Retinal pigment epithelial cell (primary cell): Measurements from ENCODE around the gene CILP.

Experiments used
- DNase-seq: peaks from one replicate; pipeline ENCODE4 v3.0.0-alpha.2; 2010; ENCODE audit warnings: low read depth
- H3K4me3 ChIP-seq: 2 replicates; pipeline ENCODE4 v1.5.1; 2011; ENCODE audit warnings: mild to moderate bottlenecking, low read length, control low read depth, moderate library complexity
- TF ChIP-seq, protein P1 (sequence below): conservative IDR thresholded peaks from 2 replicates; pipeline ENCODE4 v1.5.1; 2011; ENCODE audit warnings: low read depth, low read length, control low read depth, inconsistent platforms

CILP gene

DNA sequence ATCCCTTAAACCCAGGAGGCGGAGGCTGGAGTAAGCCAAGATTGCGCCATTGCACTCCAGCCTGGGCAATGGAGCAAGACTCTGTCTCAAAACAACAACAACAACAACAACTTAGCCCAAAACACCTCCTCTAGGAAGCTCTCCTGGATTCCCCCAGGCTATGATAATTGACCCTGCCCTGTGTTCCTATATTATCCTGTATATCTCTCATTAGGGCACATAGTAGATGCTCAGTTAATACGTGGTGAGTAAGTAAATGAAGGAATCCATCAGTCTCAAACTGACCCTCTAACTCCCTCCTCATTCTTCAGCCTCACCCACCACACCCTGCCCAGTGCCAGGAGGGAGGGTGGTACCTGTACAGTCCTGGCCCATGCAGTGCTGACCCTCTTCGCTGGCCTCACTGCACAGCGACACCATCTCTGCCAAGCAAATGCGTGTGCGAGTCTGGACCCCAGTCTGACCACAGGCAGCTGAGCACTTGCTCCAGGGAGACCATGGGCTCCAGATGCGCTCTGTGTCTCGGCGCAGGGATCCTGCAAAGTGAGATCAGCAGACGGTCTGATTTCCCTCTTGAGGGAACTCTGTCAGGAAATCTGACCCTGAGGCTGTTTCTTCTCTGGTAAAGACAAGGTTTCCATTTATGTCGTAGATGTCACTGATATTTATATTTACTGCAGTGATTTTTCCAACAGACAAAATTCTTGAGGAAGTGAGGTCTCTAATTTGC is 6.2 kb downstream of the CILP start:
- TF ChIP-seq, protein P1, sequence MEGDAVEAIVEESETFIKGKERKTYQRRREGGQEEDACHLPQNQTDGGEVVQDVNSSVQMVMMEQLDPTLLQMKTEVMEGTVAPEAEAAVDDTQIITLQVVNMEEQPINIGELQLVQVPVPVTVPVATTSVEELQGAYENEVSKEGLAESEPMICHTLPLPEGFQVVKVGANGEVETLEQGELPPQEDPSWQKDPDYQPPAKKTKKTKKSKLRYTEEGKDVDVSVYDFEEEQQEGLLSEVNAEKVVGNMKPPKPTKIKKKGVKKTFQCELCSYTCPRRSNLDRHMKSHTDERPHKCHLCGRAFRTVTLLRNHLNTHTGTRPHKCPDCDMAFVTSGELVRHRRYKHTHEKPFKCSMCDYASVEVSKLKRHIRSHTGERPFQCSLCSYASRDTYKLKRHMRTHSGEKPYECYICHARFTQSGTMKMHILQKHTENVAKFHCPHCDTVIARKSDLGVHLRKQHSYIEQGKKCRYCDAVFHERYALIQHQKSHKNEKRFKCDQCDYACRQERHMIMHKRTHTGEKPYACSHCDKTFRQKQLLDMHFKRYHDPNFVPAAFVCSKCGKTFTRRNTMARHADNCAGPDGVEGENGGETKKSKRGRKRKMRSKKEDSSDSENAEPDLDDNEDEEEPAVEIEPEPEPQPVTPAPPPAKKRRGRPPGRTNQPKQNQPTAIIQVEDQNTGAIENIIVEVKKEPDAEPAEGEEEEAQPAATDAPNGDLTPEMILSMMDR = no peak
- no peak overlapping the region for H3K4me3 ChIP-seq
- no peak for DNase-seq

DNA sequence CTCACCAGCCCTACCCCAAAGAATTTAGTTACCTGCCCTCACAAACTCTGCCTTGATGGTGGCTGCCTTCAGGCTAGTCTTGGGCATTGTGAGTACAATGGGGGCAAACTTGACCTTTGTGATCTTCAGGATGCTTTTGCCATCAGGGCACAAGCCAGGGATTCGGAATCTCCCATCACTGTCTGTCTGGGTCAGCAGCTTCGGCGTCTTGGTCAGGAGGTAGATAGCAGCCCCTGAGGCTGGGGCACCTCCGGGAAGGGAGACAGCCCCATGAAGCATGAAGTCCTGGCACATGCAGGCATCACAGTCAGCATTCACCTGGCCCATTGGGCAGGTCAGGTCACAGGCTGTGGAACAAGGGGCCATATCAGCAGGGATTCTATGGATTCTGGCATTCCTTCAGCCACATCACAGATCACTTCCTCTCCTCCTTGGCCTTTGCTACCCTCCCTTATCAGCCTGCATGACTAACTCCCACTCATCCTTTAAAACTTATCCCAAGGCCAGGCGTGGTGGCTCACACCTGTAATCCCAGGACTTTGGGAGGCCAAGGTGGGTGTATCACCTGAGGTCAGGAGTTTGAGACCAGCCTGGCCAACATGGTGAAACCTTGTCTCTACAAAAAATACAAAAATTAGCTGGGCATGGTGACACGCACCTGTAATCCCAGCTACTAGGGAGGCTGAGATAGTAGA is 6.9 kb downstream of the CILP start:
- DNase-seq = no peak
- TF ChIP-seq, protein P1 = no peak
- H3K4me3 ChIP-seq = no peak overlapping the region

DNA sequence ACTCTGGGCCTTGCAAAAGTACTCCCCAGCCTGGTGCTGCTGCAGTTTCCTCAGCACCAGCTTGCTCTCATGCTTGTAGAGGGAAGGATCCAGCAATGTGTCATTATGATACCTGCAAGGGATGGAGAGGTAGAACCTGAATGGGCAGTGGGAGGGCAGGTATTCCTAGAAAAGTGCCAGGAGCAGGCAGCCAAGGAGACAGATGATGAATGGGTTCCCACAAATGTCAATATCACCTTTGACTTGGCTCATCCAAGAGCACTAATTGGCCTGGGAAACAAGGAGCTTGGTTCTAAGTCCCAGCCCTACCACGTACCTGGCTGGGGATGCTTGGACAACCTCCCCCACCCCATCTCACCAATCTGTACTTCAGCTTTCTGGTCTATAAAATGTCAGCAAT is 9.4 kb downstream of the CILP start:
- H3K4me3 ChIP-seq = no peak overlapping the region
- no peak for DNase-seq
- TF ChIP-seq, protein P1 = no peak

DNA sequence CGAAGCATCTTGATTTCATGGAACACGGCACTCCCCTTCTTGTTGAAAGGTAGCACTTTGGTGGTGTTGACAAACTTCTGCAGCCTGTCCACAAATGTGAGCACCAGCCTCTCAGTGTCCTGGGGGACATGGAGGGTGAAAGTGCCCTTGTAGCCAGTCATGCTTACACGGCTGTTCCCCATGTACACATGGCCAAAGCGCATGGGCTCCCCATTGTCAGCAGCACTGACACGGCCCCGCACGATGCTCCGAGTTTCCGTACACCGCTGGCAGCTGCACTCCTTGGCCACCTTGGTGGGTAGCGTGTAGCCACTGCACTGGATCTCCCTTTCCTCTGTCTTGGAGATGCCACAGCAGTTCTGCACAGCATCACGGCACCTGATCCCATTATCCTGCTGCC is 12.7 kb downstream of the CILP start:
- H3K4me3 ChIP-seq = no peak overlapping the region
- TF ChIP-seq, protein P1 = no peak
- DNase-seq = no peak

DNA sequence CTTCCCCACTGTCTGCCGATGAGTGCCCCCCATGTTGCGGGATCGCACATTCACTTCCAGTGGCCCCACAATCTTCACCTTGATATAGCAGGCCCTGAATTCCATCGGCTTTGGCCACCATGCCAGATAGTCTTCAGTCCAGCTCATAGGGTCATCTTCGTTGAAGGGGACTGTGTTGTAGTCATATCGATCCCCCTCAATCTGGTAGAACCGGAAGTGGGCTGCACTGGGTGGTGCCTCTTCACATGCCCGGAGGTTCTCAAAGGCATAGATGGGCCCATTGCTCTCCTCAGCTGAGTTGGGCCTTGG is 14.0 kb downstream of the CILP start:
- DNase-seq = no peak
- no peak overlapping the region for H3K4me3 ChIP-seq
- TF ChIP-seq, protein P1 = no peak

DNA sequence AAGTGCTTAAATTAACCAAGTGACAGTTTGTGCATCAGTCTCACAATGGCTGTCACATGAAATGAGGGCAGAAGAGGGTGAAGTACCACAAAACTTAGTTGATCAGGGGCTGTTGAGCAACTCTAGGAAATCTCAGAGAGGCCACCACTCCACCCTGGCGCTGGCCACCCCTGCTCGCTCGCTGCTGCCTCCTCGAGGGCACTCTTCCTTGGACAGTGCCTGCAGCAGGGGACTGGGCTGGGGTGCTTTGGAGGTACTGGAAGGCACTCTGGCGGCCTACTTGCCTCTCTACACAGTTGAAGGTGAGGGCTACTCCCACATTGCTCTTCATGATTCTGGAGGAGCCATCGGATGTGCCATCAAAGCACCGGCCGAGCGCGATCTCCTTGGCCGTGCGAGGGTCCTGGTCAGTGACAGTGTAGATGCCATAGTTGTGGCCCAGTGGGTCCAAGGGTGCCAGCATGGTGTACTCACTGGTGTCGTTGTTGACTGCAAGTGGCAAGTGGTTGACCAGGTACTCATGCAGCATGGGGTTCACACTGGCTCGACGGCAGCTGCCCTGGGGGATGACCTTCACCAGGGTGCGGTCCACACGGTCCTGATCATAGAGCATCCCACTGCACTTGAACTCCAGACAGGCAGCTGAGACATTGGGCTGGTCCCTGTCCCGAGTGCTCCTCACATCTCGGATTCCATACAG is 14.5 kb downstream of the CILP start:
- DNase-seq = no peak
- TF ChIP-seq, protein P1 = no peak
- H3K4me3 ChIP-seq = no peak overlapping the region
